ENCODE results near the gene ZBTB8OS.
"Not testable (repeated sequence)": the region's sequence is repeated elsewhere in the genome, so short reads cannot be mapped to it uniquely, and the experiment has no call there.

Gene ZBTB8OS

DNA sequence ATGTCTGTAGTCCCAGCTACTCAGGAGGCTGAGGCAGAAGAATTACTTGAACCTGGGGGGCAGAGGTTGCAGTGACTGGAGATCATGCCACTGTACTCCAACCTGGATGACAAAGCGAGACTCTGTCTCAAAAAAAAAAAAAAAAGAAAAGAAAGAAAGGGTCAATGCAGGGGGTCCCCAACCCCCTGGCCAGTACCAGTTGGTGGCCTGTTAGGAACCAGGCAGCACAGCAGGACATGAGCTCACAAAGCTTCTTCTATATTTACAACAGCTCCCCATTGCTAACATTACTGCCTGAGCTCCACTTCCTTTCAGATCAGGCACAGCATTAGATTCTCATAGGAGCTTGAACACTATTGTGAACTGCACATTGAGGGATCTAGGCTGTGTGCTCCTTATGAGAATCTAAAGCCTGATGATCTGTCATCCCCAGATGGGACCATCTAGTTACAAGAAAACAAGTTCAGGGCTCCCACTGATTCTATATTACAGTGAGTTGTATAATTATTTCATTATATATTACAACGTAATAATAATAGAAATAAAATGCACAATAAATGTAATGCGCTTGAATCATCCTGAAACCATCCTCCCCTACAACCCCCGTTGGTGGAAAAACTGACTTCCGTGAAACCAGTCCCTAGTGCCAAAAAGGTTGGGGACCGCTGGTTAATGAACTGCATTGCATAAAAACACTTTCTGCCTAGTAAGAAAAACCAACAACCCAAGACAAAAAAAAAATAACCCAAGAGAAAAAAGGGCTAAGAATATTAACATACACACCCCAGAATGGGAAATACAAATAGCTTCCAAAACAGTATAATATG, 2.8 kb downstream of the ZBTB8OS start:
- DNase-seq, result peak in 1 of 4 experiments; percentile 4

DNA sequence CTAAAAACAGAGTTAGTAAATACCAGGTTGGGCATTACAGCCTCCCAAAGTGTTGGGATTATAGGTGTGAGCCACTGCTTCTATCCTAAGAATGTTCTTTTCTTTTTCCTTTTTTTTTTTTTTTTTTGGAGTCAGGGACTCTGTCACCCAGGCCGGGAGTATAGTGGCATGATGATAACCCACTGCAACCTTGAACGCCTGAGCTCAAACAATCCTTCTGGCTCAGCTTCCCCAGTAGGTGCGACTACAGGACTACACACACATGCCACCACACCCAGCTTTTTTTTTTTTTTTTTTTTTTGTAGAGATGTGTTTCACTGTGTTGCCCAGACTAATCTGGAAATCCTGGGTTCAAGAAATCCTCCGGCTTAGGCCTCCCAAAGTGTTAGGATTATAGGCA, 5.9 kb downstream of the ZBTB8OS start:
- DNase-seq, result no peak

GRCh38 chr1:32642292-32642827, 8.0 kb downstream of the ZBTB8OS start:
- not testable (repeated sequence) for DNase-seq

DNA sequence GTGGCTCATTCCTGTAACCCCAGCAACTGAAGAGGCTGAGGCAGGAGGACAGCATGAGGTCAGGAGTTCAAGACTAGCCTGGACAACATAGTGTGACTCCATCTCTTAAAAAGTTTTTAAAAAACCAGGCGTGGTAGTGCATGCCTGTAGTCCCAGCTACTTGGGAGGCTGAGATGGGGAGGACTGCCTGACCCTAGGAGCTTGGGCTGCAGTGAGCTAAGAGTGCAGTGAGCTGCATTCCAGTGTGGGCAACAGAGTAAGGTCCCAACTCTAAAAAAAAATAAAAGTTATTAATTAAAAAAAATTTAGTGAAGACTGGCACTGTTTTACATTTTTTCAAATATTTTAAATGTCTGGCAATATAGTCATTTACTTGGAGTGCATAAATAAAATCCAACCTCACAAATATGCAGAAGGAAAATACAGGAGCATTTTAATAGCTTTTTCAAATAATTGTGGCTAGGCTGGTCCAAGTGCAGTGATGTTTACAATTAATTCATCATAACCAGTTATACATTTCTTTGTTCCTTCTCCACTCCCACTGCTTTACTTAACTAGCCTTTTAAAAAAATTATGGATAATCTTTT, 10.8 kb downstream of the ZBTB8OS start:
- DNase-seq, result no peak

GRCh38 chr1:32636914-32637645, 13.3 kb downstream of the ZBTB8OS start:
- peak in 3 of 4 experiments; percentile 30 to 78 (median 59) for DNase-seq

GRCh38 chr1:32635508-32636277, 14.7 kb downstream of the ZBTB8OS start:
- DNase-seq, result no peak

GRCh38 chr1:32632829-32633228, 17.5 kb downstream of the ZBTB8OS start:
- no peak for DNase-seq

- not testable (repeated sequence) for DNase-seq
These were observed 20.2 kb downstream of the ZBTB8OS start for GRCh38 chr1:32630173-32630572.

DNA sequence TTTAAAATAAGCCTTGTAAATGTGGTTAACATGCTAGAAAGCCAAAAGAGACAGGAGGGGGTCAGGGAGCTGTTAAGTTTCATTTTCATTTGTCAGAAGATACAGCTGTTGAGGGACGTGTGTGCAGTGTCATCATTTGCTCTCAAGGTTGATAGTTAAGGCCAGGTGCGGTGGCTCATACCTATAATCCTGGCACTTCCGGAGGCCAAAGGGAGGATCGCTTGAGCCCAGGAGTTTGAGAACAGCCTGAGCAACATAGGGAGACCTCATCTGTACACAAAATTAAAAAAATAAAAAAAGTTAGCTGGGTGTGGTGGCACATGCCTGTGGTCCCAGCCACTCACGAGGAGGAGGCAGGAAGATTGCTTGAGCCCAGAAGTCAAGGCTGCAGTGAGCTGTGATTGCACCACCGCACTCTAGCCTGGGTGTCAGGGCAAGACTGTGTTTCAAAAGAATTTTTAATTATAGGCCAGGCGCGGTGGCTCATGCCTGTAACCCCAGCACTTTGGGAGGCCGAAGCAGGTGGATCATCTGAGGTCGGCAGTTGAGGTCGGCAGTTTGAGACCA, 22.7 kb downstream of the ZBTB8OS start:
- peak in 2 of 4 experiments; percentile 11 to 43 for DNase-seq

GRCh38 chr1:32626176-32626575, 24.2 kb downstream of the ZBTB8OS start:
- DNase-seq, result no peak

DNA sequence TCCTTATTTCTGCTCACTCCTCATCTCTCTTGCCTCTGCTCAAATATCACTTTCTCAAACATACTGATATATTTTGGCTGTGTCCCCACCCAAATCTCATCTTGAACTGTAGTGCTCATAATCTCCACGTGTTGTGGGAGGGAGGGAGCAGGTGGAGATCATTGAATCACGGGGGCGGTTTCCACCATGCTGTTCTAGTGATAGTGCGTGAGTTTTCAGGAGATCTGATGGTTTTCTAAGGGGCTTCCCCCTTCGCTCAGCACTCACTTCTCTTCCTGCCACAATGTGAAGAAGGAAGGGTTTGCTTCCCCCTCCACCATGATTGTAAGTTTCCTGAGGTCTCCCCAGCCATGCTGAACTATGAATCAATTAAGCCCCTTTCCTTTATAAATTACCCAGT, 26.6 kb downstream of the ZBTB8OS start:
- peak in 1 of 4 experiments; percentile 3 for DNase-seq

DNA sequence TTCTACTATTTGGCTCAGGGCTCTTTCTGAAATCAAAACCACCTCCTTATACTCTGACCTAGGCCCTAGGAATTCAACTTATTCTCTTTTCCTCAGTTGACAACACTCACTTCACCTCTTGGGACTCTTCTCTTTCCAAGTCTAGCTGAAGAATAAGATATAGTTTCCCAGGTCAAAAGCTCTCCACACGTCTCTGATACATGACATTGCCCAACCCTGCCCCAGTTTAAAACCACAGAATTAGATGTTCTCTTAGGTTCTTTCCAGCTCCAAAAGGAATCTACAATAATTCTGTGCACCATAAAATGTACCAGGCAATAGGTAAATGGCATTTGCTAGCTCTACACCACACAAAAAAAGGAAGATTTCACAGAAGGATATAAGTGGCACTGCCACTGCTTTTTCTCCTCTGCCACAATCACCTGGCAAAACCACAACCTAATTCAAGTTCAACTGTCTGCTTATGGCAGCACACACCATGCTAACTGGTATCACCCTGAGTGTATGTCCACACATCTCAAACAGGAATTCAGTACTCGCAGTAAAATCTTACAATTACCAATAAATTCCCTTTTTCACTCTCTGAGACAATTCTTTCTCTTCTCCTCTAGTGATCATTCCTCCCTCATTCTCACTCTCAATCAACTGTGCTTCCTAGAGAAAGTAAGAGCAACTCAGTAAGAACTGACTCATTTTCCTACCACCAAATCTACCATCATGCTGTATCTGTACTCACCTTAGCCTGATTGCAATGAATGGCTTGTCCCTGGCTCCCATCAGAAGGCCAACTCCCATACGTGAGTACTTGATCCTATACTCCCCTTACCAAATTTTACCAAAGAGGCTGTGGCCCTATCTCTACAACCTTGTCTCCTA, 27.3 kb downstream of the ZBTB8OS start:
- no peak for DNase-seq

- no peak for DNase-seq
These were observed 28.1 kb downstream of the ZBTB8OS start for GRCh38 chr1:32622205-32622604.

GRCh38 chr1:32619701-32620485, 30.5 kb downstream of the ZBTB8OS start:
- peak in 2 of 4 experiments; percentile 33 for DNase-seq

DNA sequence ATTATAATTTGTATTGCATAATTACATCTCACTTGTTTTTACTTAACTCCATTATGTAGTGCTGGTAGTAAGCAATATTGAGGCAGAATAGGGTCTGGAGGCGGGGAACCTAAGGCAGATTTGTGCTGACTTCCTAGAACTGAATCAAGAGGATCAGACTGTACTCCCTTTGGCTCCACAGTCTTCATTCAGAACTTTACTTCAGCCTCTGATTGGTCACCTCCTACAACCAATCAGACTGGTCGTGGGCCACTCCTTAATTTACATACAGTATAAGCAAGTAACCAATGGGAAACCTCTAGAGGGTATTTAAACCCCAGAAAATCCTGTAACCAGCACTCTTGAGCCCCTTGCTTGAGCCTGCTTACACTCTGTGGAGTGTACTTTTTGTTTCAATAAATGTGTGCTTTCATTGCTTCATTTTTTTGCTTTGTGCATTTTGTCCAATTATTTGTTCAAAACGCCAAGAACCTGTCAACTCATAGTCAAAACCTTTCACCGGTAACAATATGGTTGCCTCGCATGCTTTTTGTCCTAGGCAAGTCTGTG, 31.6 kb downstream of the ZBTB8OS start:
- DNase-seq, result no peak

GRCh38 chr1:32613472-32613871, 36.9 kb downstream of the ZBTB8OS start:
- DNase-seq, result no peak

GRCh38 chr1:32612189-32612881, 38.0 kb downstream of the ZBTB8OS start:
- peak; percentile 93 to 97 (median 95) for DNase-seq

DNA sequence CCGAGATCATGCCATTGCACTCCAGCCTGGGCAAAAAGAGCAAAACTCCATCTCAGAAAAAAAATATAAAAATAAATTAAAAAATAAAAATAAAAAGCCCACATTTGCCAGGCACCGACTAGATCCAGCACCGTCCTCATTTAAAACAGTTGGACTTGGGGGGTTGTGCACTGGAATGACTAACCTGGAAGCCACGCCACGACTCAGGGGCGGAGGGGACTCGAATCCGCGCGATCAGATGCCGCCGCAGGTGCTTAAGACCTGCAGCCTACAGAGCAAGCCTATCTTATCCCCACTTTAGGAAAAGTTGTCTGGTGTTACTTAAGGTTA, 38.5 kb downstream of the ZBTB8OS start:
- DNase-seq, result no peak

DNA sequence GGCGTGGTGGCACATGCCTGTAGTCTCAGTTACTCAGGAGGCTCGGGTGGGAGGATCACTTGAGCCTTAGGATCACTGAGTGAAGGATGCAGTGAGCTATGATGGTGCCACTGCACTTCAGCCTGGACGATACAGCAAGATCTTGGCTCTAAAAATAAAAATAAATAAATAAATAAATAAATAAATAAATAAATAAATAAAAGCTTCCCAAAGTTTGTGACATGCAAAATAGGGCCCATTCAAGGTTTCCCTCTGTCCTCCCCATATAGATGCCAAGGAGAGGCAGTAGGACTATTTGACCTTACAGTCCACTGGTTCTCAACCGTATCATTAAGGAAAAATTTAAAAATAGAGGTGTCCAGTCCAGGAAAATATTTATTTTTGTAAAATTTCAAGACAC, 41.2 kb downstream of the ZBTB8OS start:
- no peak for DNase-seq

Data from suppressor macrophage (primary cell).